D341Med (cell line): ENCODE results near the gene ZNF319.

ENCODE experiments used
- DNase-seq: peaks from one replicate; pipeline ENCODE4 v3.0.0; 2012; ENCODE audit warnings: low spot score

The ZNF319 gene

DNA sequence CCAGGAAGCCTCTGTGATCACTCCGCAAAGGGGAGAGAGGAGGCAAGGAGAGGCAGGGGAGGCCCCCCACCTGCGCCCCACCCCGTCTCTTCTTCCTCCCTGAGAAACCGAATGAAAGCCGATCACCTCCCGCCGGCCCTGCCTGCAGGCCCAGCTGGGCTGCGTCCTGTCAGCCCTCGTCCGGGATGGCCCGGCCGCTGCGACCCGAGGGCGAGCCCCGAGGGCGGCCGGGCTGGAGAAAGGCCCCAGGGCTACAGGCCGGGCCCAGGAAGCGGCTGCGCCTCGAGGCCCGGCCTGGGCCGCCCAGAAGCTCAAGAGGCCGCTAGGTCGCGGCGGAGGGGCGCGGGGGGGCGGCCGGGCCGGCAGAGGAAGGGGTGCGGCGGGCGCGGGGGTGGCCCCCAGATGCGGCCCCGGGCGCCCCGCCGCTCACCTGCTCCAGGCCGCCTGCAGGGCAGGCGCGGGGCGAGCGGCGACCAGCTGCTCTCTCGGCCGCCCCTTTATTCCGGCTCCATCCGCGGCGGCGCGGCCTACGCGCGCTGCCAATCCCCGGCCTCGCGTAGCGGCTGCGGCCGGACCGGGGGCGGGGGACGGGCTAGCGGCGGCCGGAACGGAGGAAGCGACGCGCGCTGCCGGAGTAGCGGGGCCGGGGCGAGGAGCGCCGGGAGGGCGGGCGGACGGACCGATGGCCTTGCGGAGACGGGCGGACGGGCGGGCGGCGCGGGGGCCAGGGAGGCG, at the start of gene ZNF319:
ZNF319 (minus strand) TSS at position 702 of the 735 bp plus-strand sequence. CDS start 2,407 bp downstream, outside the sequence.
- DNase-seq = no peak

DNA sequence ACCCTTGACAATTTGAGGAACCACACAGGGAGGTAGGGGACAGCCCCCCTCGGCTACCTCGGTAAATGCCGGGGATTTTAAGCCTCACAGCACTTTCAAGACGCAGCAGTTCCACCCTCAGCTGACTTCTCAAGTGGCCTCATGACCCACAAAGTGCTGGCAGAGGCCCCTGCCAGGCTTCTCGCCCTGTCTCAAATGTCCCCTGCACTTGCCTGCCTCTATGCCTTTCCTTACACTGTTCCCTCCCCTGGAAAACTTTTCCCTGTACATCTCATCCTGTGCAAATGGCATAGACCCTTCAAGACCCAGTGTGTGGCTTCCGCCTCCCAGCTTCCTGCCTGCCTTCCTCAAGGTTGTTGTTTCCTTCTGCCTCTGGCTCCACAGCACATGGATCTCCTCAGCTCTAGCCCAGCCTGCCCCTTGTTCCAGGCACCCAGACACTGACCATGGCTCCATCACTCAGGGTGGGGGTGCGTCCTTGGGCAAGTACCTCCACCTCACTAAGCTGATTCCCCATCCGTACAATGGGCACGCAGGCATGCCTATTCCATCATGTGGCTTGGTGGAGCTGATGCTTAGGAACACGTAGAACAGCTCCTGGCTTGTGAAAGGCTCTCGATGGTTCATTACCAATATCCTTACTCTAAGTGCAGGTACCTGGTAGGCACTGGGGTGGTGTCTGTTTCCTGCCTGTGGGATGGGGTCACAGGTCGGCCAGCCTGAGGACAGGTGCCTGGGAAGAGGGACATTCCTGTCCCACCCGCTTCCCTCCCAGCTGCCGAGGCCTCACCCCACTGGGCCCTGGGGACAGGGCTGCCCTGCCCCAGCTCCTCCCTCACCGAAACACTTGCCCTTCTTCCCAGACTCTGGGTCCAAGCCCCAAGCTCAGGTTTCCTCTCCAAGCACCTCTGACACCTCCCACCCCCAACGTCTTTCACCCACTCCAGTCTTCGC, 49.0 kb upstream of the ZNF319 start:
- DNase-seq = no peak

DNA sequence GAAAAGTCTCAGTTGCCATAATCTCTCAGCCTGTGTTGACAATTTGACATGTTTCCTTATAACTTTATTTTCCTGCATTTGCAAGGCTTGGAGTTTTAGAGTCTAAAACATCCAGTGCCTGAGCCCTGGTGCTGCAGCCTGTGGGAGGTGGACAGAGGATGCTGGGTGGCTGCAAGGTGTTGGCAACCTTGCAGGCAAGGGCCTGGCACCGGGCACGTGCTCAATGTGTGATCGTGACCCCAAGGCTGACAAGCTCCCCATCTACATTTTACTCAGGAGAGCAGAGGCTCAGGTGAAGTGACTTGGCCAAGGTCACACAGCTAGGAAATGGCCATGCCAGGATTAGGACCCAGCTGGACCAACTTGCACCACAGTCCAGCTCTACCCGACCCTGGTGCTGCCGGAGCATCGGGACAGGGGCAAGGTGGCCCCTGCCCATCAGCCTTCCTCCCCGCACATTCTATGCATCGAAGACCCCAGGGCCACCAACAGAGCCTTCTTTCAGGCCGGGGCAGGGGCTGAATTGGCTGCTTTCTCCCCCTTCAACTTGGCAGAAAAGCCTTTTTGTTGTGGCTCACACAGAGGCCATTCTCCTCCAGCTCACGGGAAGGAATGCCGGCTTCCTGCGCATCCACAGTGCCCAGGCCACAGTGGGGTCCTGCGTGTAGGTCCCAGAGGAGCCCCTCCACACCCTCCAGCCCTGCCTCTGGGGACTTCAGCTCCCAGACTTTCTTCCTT, 48.2 kb upstream of the ZNF319 start:
- DNase-seq = no peak

DNA sequence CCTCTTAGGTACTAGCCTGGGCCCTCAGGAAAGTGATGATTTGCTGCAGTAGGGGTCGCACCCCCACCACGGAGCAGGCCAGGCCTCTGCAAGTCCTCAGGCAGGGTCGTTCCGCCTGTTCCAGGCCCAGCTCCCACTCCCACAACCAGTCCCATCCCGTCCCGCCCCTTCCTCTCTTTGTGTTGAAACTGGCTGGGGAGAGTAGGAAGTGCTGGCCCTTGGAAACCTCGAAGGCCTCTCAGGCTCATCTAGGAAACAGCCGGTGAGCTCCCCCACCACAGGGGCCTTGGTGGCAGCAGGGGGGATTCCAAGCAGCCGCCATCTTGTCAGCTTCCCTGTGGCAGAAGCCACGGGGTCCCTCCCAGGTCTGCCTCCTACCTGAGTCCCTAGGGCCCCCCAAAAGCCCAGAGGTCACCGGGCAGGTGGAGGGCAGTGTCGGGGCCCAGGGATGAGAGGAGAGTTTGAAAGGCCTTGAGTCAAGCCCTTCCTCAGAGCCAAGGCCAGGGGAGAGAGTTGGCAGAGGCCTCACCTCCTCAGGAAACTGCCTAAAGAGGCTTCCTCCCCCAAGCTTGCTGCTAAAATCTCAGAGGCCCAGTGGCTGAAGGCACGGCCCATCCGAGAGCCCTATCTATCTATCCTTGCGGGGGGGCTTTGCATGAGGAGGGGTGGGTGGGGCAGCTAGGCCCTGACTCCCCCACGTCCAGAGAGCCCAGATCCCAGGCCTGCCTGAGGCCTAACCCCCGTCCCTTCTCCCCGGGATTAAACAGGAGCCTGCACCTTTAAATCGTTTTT, 47.3 kb upstream of the ZNF319 start:
- no peak for DNase-seq

DNA sequence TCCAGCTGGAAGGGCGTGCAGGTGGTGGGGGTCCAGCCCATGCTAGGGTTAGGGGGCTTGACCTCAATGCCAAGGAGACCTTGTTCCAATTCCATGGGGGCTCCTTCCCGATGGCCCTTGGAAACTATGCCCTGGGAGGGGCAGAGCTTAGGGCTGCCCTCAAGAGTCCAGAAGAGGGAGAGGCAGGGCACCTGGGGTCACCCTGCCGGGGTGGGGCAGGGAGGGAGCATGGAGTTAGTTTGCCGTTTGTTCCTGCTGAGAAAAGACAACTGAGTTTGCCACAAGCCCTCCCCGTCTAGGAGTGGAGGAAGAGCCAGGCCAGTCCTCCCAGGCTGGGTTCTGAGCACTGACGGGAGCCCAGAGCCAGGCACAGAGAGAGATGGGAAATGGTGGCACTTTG, 46.5 kb upstream of the ZNF319 start:
- DNase-seq = no peak

DNA sequence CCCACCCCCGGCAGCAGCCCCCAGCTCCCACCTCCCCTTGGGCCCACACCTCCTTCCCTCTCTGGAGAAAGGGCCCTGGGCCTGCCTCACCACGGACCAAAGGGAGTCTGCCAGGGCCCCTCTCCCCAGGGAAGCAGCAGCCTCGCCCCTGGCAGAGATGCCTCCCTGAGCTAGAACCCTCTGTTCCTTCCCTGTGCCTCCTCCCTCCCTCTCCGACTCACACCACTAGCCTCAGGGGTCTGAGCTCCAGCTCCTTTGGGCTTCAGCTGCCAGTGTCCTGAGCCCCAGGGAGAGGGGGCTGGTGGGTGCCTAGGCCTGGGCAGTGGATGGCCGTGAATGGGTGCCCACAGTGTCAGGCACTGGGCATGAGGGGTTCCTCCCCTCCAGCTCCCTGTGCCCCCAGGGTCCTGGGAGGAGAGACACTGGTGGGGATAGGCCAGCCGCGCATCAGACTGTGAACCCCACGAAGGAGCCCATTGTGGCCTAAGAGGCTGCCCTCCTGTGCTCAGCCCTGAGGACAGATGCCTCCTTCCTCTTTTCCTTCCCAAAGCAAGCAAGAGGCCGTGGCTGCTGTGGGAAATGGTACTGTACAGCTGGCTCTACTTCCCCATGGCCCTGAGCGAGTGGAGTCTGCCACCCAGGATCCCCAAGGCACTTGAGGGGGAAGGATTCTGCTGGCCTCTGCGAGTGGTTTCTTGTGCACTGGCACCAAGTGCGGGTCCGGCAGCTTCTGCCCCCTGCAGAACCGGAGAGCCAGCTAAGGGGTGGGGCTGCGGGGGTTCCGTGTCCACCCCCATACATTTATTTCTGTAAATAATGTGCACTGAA, 45.8 kb upstream of the ZNF319 start:
- DNase-seq = no peak

DNA sequence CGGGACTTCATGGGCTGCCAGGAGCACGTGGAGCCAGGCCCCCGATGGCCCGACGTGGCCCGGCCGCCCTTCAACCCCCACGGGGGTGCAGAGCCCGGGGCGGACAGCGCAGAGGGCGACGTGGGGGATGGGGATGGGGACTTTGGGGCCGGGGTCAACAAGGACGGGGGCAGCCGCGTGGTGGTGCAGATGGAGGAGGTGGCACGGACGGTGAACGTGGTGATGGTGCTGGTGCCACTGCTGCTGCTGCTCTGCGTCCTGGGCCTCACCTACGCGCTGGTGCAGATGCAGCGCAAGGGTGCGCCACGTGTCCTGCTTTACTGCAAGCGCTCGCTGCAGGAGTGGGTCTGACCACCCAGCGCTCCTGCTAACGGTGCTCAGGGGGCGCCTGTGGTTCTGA, 44.6 kb upstream of the ZNF319 start:
- DNase-seq = no peak

DNA sequence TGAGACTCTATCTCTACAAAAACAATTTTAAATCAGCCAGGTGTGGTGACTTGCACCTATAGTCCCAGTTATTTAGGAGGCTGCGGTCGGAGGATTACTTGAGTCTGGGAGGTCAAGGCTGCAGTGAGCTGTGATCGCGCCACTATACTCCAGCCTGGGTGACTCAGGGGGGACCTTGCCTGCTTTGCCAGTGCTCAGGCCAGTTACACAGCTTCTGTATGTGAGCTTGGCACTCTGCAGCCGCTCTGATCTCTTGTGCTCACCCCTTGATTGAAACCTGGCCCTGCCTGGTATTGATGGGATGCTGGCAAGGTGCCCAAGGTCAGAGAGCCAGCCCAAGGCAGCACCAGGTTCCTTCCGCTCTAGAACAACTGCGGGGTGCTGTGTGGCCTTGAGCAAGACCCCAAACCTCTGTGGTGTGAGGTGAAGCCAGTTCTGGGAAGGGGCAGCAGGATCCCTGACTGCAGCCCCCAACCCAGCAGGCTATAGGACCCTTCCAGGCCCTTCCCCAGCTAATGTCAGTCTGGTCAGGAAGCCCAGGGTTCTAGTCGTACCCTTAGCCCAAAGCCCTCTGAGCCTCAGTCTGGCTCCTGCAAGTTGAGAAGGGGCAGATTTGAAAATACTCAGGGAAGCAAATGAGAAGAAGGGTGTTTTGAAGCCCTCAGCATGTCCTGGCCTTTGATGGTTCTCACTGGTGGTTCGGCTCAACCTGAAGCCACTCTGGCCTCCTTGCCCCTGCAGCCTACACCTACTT, 44.0 kb upstream of the ZNF319 start:
- DNase-seq = no peak

DNA sequence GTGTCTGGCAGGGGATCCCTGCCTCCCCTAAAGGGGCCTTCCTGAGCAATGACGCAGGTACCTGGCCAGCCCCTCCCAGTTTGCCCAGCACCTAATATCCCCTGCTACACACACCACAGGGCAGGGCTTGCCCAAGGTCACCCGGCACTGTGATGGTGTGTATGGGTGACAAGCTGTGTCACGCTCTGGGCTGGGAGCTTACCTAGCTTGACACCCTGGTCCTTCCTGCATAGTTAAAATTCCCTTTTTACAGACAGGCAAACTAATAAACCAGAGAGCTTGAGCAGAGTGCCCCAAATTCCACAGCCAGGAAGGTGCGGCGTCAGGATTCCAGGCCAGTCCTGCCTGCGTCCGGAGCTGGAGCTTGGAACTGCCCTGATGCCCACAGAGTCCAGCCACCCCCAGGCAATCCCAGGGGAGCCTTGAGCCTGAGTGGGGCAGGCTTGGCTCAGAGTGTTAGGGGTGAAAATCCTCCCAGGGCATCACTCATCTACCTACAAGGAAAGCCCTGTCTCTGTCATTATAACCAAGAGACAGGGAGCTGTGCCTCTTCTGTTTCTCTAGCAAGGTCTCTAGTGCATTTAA, 43.2 kb upstream of the ZNF319 start:
- DNase-seq = no peak

DNA sequence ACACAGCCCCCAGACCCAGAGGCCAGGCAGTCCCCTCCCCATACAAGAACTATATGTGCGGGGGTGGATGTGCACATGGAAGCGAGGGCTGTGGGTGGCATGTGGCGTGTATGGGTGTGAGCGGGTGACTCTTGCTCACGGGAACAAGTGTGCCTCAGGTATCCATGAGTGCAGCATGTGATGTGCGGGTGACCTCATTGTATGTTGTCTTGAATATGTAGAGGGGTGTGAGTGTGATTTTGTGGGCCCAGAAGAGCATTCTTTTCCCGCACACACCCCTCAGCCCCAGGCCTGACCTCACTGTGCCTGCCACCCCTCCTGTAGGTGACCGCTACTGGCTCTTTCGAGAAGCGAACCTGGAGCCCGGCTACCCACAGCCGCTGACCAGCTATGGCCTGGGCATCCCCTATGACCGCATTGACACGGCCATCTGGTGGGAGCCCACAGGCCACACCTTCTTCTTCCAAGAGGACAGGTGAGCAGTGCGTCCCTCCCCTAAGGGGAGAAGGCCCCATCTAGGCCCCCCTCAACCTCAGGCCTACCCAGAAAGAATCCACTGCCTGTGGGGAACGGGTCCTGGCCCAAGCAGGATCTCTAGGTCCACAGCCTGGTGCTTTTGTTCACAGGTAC, 42.5 kb upstream of the ZNF319 start:
- DNase-seq = no peak

DNA sequence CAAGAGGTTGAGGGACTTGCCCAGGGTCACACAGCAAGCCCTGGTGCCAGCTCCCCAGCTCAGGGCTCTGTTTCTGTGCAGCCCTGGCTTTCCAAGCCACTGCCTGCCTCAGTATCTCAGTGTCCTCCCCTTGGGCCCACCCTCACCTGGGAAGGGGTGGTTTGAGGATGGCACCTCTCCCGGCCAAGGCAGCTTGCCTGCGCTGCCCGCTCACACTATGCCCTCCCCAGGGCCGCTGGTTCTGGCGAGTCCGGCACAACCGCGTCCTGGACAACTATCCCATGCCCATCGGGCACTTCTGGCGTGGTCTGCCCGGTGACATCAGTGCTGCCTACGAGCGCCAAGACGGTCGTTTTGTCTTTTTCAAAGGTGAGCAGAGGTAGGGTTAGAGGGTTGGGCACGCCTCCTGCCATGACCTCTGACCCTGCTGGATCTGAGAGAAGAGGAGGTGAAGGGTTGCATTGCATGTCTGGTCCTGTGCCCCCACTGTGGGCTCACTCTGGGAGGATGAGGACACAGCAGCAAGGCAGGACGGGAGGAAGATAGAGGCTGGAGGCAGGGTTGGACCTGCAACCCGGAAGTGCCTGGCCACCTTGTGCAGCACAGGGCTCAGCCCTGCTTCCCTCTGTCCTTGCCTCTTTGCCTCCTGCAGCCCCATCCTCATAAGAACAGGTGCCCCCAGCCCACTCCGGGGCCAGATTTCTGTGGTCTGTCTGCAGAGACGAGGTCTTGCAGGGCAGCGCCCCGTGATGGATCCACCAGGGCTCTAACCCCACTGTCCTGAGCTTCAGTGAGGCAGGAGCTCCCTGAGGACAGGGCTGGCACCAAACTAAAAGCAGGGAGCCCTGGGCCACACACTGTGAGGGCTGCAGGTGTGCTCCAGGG, 41.8 kb upstream of the ZNF319 start:
- DNase-seq = no peak

DNA sequence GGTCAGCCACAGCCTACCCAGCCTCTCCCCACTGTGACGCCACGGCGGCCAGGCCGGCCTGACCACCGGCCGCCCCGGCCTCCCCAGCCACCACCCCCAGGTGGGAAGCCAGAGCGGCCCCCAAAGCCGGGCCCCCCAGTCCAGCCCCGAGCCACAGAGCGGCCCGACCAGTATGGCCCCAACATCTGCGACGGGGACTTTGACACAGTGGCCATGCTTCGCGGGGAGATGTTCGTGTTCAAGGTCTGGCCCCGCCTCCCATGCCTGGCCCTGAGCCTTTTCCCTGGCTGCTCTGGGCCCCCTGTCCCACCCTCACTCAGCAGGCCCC, 41.1 kb upstream of the ZNF319 start:
- DNase-seq = no peak

DNA sequence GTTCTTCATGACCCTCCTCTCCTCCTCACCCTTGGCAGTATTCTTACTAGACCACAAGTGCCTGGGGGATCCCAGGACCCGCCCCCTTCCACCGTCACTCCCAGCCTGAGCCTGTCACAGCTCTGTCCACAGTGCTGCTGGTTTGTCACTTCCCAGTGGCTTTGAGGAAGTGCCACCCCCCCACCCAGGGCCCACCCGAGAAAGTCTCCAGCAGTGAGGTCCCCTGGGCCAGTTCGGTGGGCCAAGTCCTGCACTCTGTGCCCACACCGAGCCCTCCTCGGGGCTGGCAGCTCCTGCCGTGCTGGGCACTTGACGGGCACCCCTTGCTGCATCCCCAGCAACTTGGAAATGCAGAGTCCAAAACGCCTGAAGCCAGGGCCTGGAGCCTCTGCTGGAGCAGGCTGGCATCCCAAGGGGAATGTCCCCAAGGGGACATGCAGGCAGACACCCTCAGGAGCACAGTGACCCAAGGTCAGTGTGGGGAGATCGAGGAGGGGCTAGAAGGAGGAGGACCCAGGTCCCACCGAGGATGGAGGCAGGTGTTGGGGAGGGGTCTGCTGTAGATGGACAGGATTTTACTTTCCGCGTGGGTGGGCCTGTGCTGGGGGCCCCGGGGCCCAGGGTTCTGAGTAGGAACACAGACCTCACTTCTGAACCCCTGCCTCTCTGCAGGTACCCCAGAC, 40.6 kb upstream of the ZNF319 start:
- no peak for DNase-seq

DNA sequence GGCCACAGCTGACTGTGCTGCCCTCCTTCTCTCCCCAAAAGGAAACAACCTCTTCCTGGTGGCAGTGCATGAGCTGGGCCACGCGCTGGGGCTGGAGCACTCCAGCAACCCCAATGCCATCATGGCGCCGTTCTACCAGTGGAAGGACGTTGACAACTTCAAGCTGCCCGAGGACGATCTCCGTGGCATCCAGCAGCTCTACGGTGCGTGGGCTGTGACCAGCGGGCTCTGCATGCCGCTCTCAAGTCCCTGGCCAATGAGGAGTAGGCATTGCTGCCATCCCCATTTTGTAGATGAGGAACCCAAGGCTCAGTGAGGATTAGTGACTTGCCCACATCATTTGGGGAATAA, 40.0 kb upstream of the ZNF319 start:
- DNase-seq = no peak

DNA sequence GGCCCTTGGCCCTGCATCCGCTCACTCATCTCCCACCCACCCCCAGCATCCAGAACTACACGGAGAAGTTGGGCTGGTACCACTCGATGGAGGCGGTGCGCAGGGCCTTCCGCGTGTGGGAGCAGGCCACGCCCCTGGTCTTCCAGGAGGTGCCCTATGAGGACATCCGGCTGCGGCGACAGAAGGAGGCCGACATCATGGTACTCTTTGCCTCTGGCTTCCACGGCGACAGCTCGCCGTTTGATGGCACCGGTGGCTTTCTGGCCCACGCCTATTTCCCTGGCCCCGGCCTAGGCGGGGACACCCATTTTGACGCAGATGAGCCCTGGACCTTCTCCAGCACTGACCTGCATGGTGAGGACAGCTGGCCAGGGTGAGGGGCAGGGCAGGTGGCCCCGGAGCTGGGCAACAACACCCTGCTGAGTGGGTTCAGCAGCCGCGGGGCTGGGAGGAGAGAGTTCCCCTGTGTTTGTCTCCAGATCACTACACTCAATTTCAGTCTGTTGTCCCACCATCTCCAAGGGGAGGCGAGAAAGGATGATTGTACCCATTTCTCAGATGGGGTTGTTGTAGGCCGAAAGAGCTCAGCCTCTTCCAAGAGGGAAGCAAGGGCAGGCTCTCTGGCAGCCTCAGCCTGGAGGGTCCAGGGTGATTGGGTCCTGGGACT, 39.5 kb upstream of the ZNF319 start:
- DNase-seq = no peak

DNA sequence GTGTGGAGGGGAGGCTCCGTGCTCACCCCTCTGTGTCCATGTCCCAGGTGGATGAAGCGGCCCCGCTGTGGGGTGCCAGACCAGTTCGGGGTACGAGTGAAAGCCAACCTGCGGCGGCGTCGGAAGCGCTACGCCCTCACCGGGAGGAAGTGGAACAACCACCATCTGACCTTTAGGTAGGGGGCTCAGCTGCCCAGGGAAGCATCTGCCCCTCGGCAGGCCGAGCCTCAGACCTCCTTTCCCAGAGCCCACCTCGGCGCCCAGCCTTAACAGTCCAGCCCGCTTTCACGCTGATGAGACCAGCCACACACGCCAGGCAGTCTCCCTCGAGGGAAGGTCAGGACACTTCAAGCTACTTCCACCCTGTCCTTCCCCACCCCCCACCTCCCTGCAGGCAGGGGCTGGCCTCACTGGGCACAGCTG, 37.8 kb upstream of the ZNF319 start:
- no peak for DNase-seq

DNA sequence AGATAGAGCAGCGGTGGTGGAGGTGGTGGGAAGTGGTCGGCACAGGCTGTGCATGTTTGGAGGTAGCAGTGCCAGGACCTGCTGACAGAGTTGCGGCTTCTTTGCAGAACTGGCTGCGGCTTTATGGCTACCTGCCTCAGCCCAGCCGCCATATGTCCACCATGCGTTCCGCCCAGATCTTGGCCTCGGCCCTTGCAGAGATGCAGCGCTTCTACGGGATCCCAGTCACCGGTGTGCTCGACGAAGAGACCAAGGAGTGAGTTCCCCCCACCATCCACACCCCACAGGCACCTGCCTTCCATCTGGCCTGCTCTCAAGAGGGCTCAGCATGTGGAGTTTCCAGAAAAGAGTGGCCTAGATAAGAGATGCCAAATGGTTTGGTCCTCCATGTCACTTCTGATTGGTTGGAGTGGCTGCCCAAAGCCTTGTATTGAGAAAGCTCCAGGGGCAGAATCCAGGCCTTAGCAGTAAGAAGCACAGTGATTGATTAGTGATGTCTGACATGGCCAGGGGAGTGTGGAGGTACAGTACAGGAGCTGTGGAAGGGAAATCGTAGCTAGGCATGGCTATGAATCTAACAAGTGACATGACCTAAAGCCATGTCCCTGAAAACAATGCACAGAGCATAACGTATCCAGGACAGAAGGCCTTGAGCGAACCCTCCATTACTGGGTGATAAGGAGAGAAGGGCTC, 37.0 kb upstream of the ZNF319 start:
- DNase-seq = no peak
